GM12874 (cell line): ENCODE measurements around the gene PIGP.

Experiments used
- CTCF ChIP-seq: IDR thresholded peaks from 2 replicates; pipeline ENCODE4 v1.5.1; 2011; ENCODE audit warnings: low read depth, mild to moderate bottlenecking, control low read depth, low read length, moderate library complexity; ENCODE audit not compliant: insufficient read depth

PIGP gene

GRCh38 chr21:37082375-37082774 lies 9.5 kb upstream of the PIGP start:
- no peak for TF ChIP-seq CTCF

GRCh38 chr21:37079211-37079824 lies 6.4 kb upstream of the PIGP start:
- peak; percentile 26; the same call in 1 of the 2 replicates for TF ChIP-seq CTCF

GRCh38 chr21:37077403-37077802 lies 4.5 kb upstream of the PIGP start:
- TF ChIP-seq CTCF, result no peak

- TF ChIP-seq CTCF, result no peak
Observed at GRCh38 chr21:37076087-37076850, 3.4 kb upstream of the PIGP start.

GRCh38 chr21:37075214-37075770 lies 2.4 kb upstream of the PIGP start:
- no peak for TF ChIP-seq CTCF

- TF ChIP-seq CTCF, result no peak
Observed at GRCh38 chr21:37074546-37074945, 1.7 kb upstream of the PIGP start.

- no peak for TF ChIP-seq CTCF
Observed at GRCh38 chr21:37074197-37074510, 1.3 kb upstream of the PIGP start.
